ENCODE data around the gene CD28.

- TF ChIP-seq CTCF (IDR thresholded peaks at IDR 0.05; ENCODE audit: insufficient read depth, low read length): no peak
- no peak for TF ChIP-seq POLR2AphosphoS5 (IDR thresholded peaks at IDR 0.05; ENCODE audit: low read depth)
- TF ChIP-seq REST (IDR thresholded peaks at IDR 0.05; ENCODE audit: insufficient replicate concordance, low read depth): no peak
These were observed 15.4 kb downstream of the CD28 start for GRCh38 chr2:203721781-203722300.
